A673 (cell line): ENCODE measurements around the gene PRXL2A. TPM values are rescaled to one million over a fixed set of nuclear protein-coding genes. Genes with fewer than 3 reads are reported as not detected.

Experiments used
- BruUV-seq: library from RNA; stranded (reverse); fragments of 400-500 nt; replicated peaks from 2 replicates; lab custom pipeline; 2021; lab: Mats Ljungman, UMichigan
- CTCF ChIA-PET: fragments of 300-600 bp; sonication (Branson Sonifier 250); formaldehyde crosslinking; loops from one replicate; lab custom pipeline; 2022; ENCODE audit warnings: antibody characterized with exemption; lab: Charles Lee
- POLR2A ChIA-PET: fragments of 300-600 bp; sonication (Branson Sonifier 250); formaldehyde crosslinking; loops from one replicate; lab custom pipeline; 2022; ENCODE audit warnings: antibody characterized with exemption; ENCODE audit not compliant: low non-redundant PET; lab: Charles Lee
- DNase-seq: peaks from one replicate; pipeline ENCODE4 v3.0.0-alpha.2; 2015; ENCODE audit warnings: low spot score
- H3K27ac ChIP-seq: fragments of 200-600 bp; sonication (generic); 2 replicates; pipeline ENCODE4 v1.5.1; 2016; ENCODE audit warnings: mixed run types, low read depth, mild to moderate bottlenecking, mixed read lengths, antibody characterized with exemption, low read length; ENCODE audit not compliant: poor library complexity, severe bottlenecking
- H3K27me3 ChIP-seq: fragments of 200-600 bp; sonication (generic); replicated peaks from 2 replicates; pipeline ENCODE4 v1.6.1; 2017; ENCODE audit warnings: mixed run types, low read depth, mild to moderate bottlenecking, mixed read lengths, antibody characterized with exemption, low read length; ENCODE audit not compliant: insufficient read depth, poor library complexity
- H3K36me3 ChIP-seq: fragments of 200-600 bp; sonication (generic); 2 replicates; pipeline ENCODE4 v1.6.1; 2016; ENCODE audit warnings: mixed run types, mild to moderate bottlenecking, mixed read lengths, antibody characterized with exemption, low read length; ENCODE audit not compliant: insufficient read depth, poor library complexity, severe bottlenecking
- H3K4me1 ChIP-seq: fragments of 200-600 bp; sonication (generic); 2 replicates; pipeline ENCODE4 v1.6.1; 2017; ENCODE audit warnings: mixed run types, mild to moderate bottlenecking, mixed read lengths, antibody characterized with exemption, low read length; ENCODE audit not compliant: insufficient read depth, poor library complexity, severe bottlenecking
- H3K4me3 ChIP-seq: fragments of 200-600 bp; sonication (generic); 2 replicates; pipeline ENCODE4 v1.5.1; 2016; ENCODE audit warnings: low read depth, mixed run types, mild to moderate bottlenecking, mixed read lengths, low read length; ENCODE audit not compliant: poor library complexity, severe bottlenecking
- H3K9me3 ChIP-seq: fragments of 200-600 bp; sonication (generic); 2 replicates; pipeline ENCODE4 v1.6.1; 2016; ENCODE audit warnings: mixed run types, low read depth, mild to moderate bottlenecking, mixed read lengths, antibody characterized with exemption, low read length; ENCODE audit not compliant: poor library complexity, severe bottlenecking
- CTCF ChIP-seq: fragments of 300-800, 200-600 bp; sonication (generic); conservative IDR thresholded peaks from 2 replicates; pipeline ENCODE4 v1.5.1; 2017; ENCODE audit warnings: low read depth, mild to moderate bottlenecking, antibody characterized with exemption, low read length, moderate library complexity, mixed read lengths
- EZH2 ChIP-seq: fragments of 200-600 bp; sonication (generic); IDR thresholded peaks from 2 replicates; pipeline ENCODE4 v1.6.1; 2017; ENCODE audit warnings: borderline replicate concordance, low read depth, mild to moderate bottlenecking, mixed read lengths, antibody characterized with exemption, low read length; ENCODE audit not compliant: poor library complexity, severe bottlenecking
- intact Hi-C: fragments of 100-400 bp; cut with micrococcal nuclease; formaldehyde crosslinking; loops from one replicate; pipeline ENCODE4 v1.10.0; 2022; ENCODE audit not compliant: unreplicated experiment
- total RNA-seq: library from RNA; stranded (reverse); gene quantifications from 2 replicates; pipeline ENCODE4 v1.2.3, GENCODE V29; 2021

PRXL2A gene
- total RNA-seq, 1 experiment from 2014 or later: 100 TPM

GRCh38 chr10:80472234-80473095 is 64.1 kb downstream of the PRXL2A start:
- CTCF ChIA-PET: interaction anchor here (0.6 kb wide), 1 partner anchor 124 kb away, joined by 3 read pairs; no protein-coding TSS in a partner anchor
- Histone ChIP-seq H3K9me3 (no peaks in the 10 kb centered on the region), H3K27me3 (no peaks in the 10 kb centered on the region), H3K4me3 (no peak overlapping the region), H3K4me1 (peaks cover 44% of the 10 kb centered on the region), H3K36me3 (peaks cover 5% of the 10 kb centered on the region), H3K27ac (peak overlapping the region; percentile 70)
- no TSS peak for BruUV-seq
- POLR2A ChIA-PET: interaction anchor here (0.6 kb wide), 3 partner anchors 9 to 405 kb away, joined by 3 to 5 read pairs (median 4); no protein-coding TSS in a partner anchor
- peak; percentile 74 for DNase-seq
- intact Hi-C loops: no loop called here
- peak; percentile 27; the same call in 1 of the 2 replicates for TF ChIP-seq CTCF
- TF ChIP-seq EZH2: no peak

GRCh38 chr10:80473096-80473657 is 64.8 kb downstream of the PRXL2A start:
- Histone ChIP-seq H3K27ac (peak overlapping the region; percentile 70), H3K4me1 (peaks cover 37% of the 10 kb centered on the region), H3K4me3 (no peak overlapping the region), H3K36me3 (peaks cover 5% of the 10 kb centered on the region), H3K27me3 (no peaks in the 10 kb centered on the region), H3K9me3 (peaks cover 7% of the 10 kb centered on the region)
- ChIA-PET POLR2A (interaction anchor here (0.6 kb wide), 2 partner anchors 10 to 11 kb away, joined by 4 to 5 read pairs; no protein-coding TSS in a partner anchor), CTCF (interaction anchor here (0.6 kb wide), 1 partner anchor 123 kb away, joined by 3 read pairs; no protein-coding TSS in a partner anchor)
- intact Hi-C loops: no loop called here
- no TSS peak for BruUV-seq
- no peak for DNase-seq
- no peak for TF ChIP-seq CTCF
- no peak for TF ChIP-seq EZH2

GRCh38 chr10:80473692-80474596 is 65.6 kb downstream of the PRXL2A start:
- BruUV-seq: no TSS peak
- no peak for TF ChIP-seq CTCF
- TF ChIP-seq EZH2: no peak
- Histone ChIP-seq H3K9me3 (peaks cover 12% of the 10 kb centered on the region), H3K27me3 (no peaks in the 10 kb centered on the region), H3K36me3 (peaks cover 5% of the 10 kb centered on the region), H3K4me3 (no peak overlapping the region), H3K4me1 (peaks cover 34% of the 10 kb centered on the region), H3K27ac (peak overlapping the region; percentile 64)
- ChIA-PET CTCF (no interaction called here), POLR2A (no interaction called here)
- intact Hi-C loops: no loop called here
- no peak for DNase-seq
